ENCODE results near the gene DNAJC7.

DNAJC7 gene

DNA sequence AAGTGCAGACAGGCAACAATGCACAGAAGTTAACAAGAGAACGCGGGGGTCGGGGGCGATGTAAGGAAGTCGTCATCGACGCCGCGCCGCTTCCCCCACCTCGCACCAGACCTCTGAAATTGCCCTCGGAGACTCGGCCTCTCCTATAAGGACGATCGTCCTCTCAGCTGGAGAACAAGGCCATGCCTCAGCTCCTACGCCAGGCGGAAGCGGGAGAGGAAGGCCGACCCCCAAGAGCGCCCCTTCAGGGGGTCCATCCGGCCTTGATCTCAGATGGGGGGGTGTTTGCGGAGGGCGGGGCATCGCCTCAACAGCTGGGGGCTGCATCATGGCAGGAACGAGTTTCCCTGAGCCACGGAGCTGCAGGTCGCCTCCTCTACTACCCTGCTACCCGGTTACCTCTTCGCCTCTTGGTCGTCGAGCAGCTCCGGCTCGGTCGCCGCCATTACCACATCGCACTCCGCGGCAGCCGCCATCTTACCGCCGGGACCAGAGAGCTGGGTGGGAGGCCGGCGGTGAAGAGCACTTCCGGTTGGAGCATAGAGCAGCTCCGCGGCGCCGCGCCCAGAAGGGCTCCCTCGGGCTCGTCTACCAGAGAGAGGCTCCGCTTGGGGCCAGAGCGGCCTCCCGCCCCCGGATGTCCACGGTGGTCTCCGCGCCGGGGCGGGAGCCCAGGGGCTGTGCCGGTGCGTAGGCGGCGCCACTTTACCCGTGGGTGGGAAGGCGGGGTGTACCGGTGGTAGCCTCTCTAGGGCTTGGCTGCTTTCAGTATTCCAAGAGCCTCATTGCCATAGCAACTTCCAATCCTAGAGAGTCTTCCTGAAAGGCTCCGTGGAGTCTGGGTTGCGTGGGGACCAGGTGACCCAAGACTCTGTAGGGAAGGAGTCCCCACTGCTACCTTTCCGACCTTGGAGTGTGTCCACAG lies at the start of gene DNAJC7:
Gene DNAJC7, minus strand, starts transcription at position 499 of the 925 bp plus-strand sequence. Its CDS starts 23 bp downstream, at position 476.
- Mint-ChIP-seq H3K27me3 (no peaks in the 10 kb centered on the region), H3K4me3 (peak within 1 kb of the TSS; percentile 94 to 100), H3K4me1 (peaks cover 32 to 76% of the 10 kb centered on the region in 2 donors), H3K36me3 (peaks cover 17 to 29% of the 10 kb centered on the region in 2 donors), H3K9me3 (peaks cover 3% of the 10 kb centered on the region in 2 donors), H3K27ac (peak within 1 kb of the TSS; percentile 100)
- ATAC-seq (replicated peaks) (peak; percentile 93 to 94), DNase-seq (peak; percentile 87)

GRCh38 chr17:42065201-42065600 lies 48.0 kb upstream of the DNAJC7 start:
- H3K27me3 Mint-ChIP-seq = peaks cover 0 to 8% of the 10 kb centered on the region in 2 donors
- no peaks in the 10 kb centered on the region for H3K9me3 Mint-ChIP-seq
- H3K4me1 Mint-ChIP-seq = peaks cover 18 to 20% of the 10 kb centered on the region in 2 donors
- ATAC-seq (replicated peaks) (no peak), DNase-seq (no peak)
- no peak overlapping the region for H3K27ac Mint-ChIP-seq
- H3K36me3 Mint-ChIP-seq = no peaks in the 10 kb centered on the region
- H3K4me3 Mint-ChIP-seq = no peak overlapping the region

GRCh38 chr17:42062681-42063080 lies 45.4 kb upstream of the DNAJC7 start:
- no peak overlapping the region for H3K4me3 Mint-ChIP-seq

DNA sequence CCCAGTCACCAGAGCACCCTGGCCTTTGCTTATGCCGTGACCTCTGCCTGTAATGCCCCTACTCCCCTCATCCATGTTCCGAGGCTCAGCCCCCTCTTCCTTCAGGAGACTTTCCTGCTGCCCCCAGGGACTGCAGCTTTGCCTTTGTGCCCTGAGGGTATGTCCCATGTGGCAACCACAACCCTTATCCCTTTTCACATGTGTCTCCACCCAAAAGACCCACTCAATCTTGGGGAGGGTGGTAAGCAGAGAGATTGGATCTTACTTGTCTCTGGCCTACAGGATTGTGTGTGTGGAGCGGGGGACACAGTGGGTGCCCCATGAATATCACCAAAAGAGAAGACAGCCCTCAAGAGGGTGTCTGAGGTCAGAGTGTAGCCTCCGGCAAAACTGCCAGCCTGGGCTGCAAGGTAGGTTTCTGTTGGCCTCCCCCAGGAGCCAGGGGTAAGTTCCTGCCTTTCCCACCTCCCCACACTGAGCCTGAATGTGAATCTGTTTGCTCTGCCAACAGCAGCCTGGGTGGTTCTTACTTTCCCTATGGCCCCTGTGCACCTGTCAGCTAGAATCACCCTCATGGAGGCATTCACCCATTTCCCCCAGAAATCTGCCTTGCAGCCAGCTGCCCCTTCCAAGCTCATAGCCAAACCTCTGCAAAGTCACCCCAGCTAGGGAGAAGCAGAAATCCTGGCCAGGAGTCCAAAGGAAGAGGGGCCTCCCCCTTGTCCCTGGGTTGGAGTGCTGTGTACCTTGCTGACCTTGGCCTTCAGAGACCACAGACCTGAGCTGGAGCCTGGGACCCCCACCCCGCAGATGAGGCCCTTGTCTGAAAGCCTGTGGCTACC lies 44.6 kb upstream of the DNAJC7 start:
- no peak for ATAC-seq (replicated peaks)
- Mint-ChIP-seq H3K4me1 (peaks cover 15 to 18% of the 10 kb centered on the region in 2 donors), H3K9me3 (no peaks in the 10 kb centered on the region), H3K36me3 (no peaks in the 10 kb centered on the region), H3K27ac (no peak overlapping the region), H3K4me3 (no peak overlapping the region), H3K27me3 (no peaks in the 10 kb centered on the region)
- no peak for DNase-seq

More at GRCh38 chr17:42062681-42063080, 45.4 kb upstream of the DNAJC7 start:
- Mint-ChIP-seq H3K4me1 (peaks cover 20% of the 10 kb centered on the region in 2 donors), H3K9me3 (no peaks in the 10 kb centered on the region), H3K36me3 (no peaks in the 10 kb centered on the region), H3K27ac (peak overlapping the region; percentile 95), H3K27me3 (no peaks in the 10 kb centered on the region)
- no peak for DNase-seq
- ATAC-seq (replicated peaks) = no peak

GRCh38 chr17:42060231-42060630 lies 43.0 kb upstream of the DNAJC7 start:
- ATAC-seq (replicated peaks) = no peak
- Mint-ChIP-seq H3K27me3 (peaks cover 0 to 5% of the 10 kb centered on the region in 2 donors), H3K36me3 (peaks cover 0 to 3% of the 10 kb centered on the region in 2 donors), H3K9me3 (no peaks in the 10 kb centered on the region), H3K27ac (peak overlapping the region; percentile 3), H3K4me1 (peaks cover 15 to 18% of the 10 kb centered on the region in 2 donors), H3K4me3 (no peak overlapping the region)
- no peak for DNase-seq

GRCh38 chr17:42059815-42060214 lies 42.6 kb upstream of the DNAJC7 start:
- Mint-ChIP-seq H3K36me3 (peaks cover 0 to 4% of the 10 kb centered on the region in 2 donors), H3K27ac (peak overlapping the region; percentile 3), H3K4me1 (peaks cover 15 to 18% of the 10 kb centered on the region in 2 donors), H3K4me3 (no peak overlapping the region), H3K27me3 (peaks cover 3 to 9% of the 10 kb centered on the region in 2 donors), H3K9me3 (no peaks in the 10 kb centered on the region)
- ATAC-seq (replicated peaks) (no peak), DNase-seq (no peak)

GRCh38 chr17:42058063-42058462 lies 40.8 kb upstream of the DNAJC7 start:
- Mint-ChIP-seq H3K27ac (no peak overlapping the region), H3K27me3 (peaks cover 9 to 27% of the 10 kb centered on the region in 2 donors), H3K4me1 (peaks cover 2 to 7% of the 10 kb centered on the region in 2 donors), H3K4me3 (no peak overlapping the region), H3K9me3 (no peaks in the 10 kb centered on the region), H3K36me3 (peaks cover 0 to 4% of the 10 kb centered on the region in 2 donors)
- DNase-seq (no peak), ATAC-seq (replicated peaks) (no peak)

GRCh38 chr17:42056635-42057034 lies 39.4 kb upstream of the DNAJC7 start:
- ATAC-seq (replicated peaks) (peak in 1 of 2 donors; percentile 52), DNase-seq (no peak)
- H3K27me3 Mint-ChIP-seq = peaks cover 24 to 41% of the 10 kb centered on the region in 2 donors
- H3K4me3 Mint-ChIP-seq = no peak overlapping the region
- no peak overlapping the region for H3K27ac Mint-ChIP-seq
- H3K4me1 Mint-ChIP-seq = peaks cover 0 to 3% of the 10 kb centered on the region in 2 donors
- peaks cover 0 to 4% of the 10 kb centered on the region in 2 donors for H3K36me3 Mint-ChIP-seq
- no peaks in the 10 kb centered on the region for H3K9me3 Mint-ChIP-seq

DNA sequence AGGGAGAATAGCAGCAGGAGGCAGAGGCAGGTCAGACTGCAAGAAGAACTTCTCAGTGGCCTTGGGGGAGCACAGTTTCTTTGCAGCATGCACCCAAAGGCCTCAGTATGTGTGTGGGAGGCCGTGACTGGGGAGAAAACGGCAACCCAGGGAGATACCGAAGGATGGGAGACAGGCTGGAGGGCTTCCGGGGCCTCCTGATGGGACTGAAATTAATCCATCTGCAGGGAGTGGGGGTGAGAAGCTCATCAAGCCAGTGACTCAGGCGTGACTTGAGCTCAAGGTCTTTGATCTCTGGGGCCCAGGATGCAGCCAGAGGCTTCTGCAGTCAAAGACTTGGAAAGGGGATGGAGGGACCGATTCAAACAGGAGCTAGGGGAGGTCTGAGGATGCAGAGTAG lies 38.3 kb upstream of the DNAJC7 start:
- ATAC-seq (replicated peaks) (no peak), DNase-seq (no peak)
- H3K9me3 Mint-ChIP-seq = no peaks in the 10 kb centered on the region
- H3K4me1 Mint-ChIP-seq = peaks cover 6 to 7% of the 10 kb centered on the region in 2 donors
- H3K27me3 Mint-ChIP-seq = peaks cover 33 to 52% of the 10 kb centered on the region in 2 donors
- H3K27ac Mint-ChIP-seq = no peak overlapping the region
- H3K36me3 Mint-ChIP-seq = peaks cover 0 to 4% of the 10 kb centered on the region in 2 donors
- H3K4me3 Mint-ChIP-seq = no peak overlapping the region

DNA sequence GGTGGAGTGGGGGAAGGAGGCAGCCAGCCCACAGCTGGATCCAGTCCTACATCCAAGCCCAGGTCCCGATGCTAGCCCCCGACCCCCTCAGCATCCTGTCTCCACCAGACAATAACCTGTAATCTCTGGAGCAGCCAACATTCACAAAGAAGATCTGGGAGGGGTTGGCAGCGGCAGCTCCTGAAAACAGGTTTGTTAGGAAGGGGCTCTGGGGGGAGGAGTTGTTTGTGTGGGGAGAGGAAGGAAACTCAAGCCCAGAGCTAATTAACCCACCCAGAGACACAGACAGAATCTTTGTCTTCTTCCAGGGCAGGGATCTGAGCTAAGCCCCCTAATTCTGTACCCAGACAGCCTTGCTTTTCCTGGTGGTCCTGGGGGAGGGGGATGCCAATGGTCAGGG lies 37.8 kb upstream of the DNAJC7 start:
- no peak overlapping the region for H3K4me3 Mint-ChIP-seq
- H3K27me3 Mint-ChIP-seq = peaks cover 33 to 52% of the 10 kb centered on the region in 2 donors
- H3K27ac Mint-ChIP-seq = no peak overlapping the region
- DNase-seq = no peak
- ATAC-seq (replicated peaks) = no peak
- peaks cover 0 to 4% of the 10 kb centered on the region in 2 donors for H3K36me3 Mint-ChIP-seq
- H3K4me1 Mint-ChIP-seq = peaks cover 6 to 7% of the 10 kb centered on the region in 2 donors
- no peaks in the 10 kb centered on the region for H3K9me3 Mint-ChIP-seq

- no peak for ATAC-seq (replicated peaks)
Measured at GRCh38 chr17:42053731-42054500, 36.7 kb upstream of the DNAJC7 start.

DNA sequence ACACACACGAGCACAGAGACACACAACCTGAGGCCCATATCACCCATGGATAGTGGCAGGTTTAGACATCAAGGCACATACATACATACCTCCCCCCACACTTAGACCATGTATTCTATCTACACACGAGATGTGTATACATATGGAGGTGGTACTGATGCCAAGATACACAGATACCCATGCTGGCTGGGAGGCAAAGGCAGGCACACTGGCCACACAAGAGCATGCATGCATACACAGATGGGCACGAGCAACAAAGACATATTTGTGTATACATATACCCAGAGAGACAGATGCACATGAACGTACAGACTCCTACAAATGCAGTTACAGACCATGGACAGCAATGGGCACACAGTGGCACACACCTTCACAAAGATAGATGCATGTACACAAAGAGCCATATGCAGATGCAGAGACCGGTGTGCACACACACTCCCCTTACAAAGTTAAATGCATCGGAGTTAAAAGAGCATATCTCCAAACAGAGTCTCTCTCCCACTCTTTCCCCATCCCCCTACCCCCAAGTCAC lies 35.2 kb upstream of the DNAJC7 start:
- ATAC-seq (replicated peaks) = no peak
- no peak overlapping the region for H3K27ac Mint-ChIP-seq
- H3K27me3 Mint-ChIP-seq = peaks cover 42 to 64% of the 10 kb centered on the region in 2 donors
- no peaks in the 10 kb centered on the region for H3K9me3 Mint-ChIP-seq
- peaks cover 0 to 4% of the 10 kb centered on the region in 2 donors for H3K36me3 Mint-ChIP-seq
- H3K4me1 Mint-ChIP-seq = peaks cover 7% of the 10 kb centered on the region in 2 donors
- no peak overlapping the region for H3K4me3 Mint-ChIP-seq
- DNase-seq = no peak

More at GRCh38 chr17:42053731-42054500, 36.7 kb upstream of the DNAJC7 start:
- no peak overlapping the region for H3K27ac Mint-ChIP-seq
- peaks cover 0 to 4% of the 10 kb centered on the region in 2 donors for H3K36me3 Mint-ChIP-seq
- H3K4me3 Mint-ChIP-seq = no peak overlapping the region
- H3K27me3 Mint-ChIP-seq = peaks cover 37 to 57% of the 10 kb centered on the region in 2 donors
- H3K4me1 Mint-ChIP-seq = peaks cover 7% of the 10 kb centered on the region in 2 donors
- no peak for DNase-seq
- no peaks in the 10 kb centered on the region for H3K9me3 Mint-ChIP-seq

DNA sequence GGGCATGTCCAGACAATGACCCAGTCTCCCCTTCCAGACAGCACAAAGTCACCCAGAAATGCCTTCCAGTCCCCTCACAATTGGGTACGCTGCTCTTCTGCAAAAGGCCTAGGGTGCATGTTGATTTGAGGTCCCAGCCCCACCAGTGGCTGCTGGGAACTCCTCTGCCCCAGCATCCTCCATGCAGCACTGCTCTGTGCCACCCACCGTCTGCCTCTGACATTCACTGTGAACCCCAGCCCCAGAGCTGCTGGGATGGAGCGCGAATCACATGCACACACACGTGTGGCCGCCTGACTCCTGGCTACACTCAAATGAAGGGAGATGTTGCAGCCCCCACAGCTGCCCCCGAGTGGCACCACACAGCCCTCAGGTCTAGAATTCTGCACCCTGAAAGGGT lies 34.4 kb upstream of the DNAJC7 start:
- Mint-ChIP-seq H3K4me3 (peak overlapping the region; percentile 50 to 85), H3K36me3 (peaks cover 0 to 4% of the 10 kb centered on the region in 2 donors), H3K27me3 (peaks cover 42 to 64% of the 10 kb centered on the region in 2 donors), H3K27ac (no peak overlapping the region), H3K9me3 (no peaks in the 10 kb centered on the region), H3K4me1 (peaks cover 7% of the 10 kb centered on the region in 2 donors)
- ATAC-seq (replicated peaks) = no peak
- no peak for DNase-seq

Data from stimulated activated naive B cell treated with anti-CD40 and anti-IgM and Interleukin-4, amounts not matched to agents 10 μg/mL and 1 μg/mL and 100 μg/mL, for 72 hours (primary cell).